HCT116 (cell line): ENCODE data around the gene GABRG2. TPM values are rescaled to one million over a fixed set of nuclear protein-coding genes. Genes with fewer than 3 reads are reported as not detected.

Experiments
- ATAC-seq: fragments of 200-7000 bp; cut with Tn5 transposase; 2 replicates; pipeline ENCODE4 v1.9.1; 2020; ENCODE audit warnings: mild to moderate bottlenecking, moderate library complexity
- BruUV-seq: library from RNA; stranded (reverse); fragments of 400-500 nt; replicated peaks from 2 replicates; lab custom pipeline; 2021; lab: Mats Ljungman, UMichigan
- CTCF ChIA-PET: fragments of 300-600 bp; sonication (Branson Sonifier 250); formaldehyde crosslinking; loops from one replicate; lab custom pipeline; 2021; ENCODE audit warnings: antibody characterized with exemption; lab: Charles Lee
- POLR2A ChIA-PET: fragments of 300-600, 350-600 bp; sonication (Branson Sonifier 250); formaldehyde crosslinking; loops from one replicate; lab custom pipeline; 2021; ENCODE audit warnings: antibody characterized with exemption; lab: Charles Lee
- RAD21 ChIA-PET, 2 experiments: fragments of 300-600 bp; sonication (Branson Sonifier 250); formaldehyde crosslinking; loops; one replicate each; lab custom pipeline; 2023; ENCODE audit warnings: low total read pairs in 2 of 2; ENCODE audit not compliant: uncharacterized antibody in 2 of 2, unreplicated experiment in 2 of 2, low non-redundant PET in 1 of 2; lab: Charles Lee
- DNase-seq: peaks from one replicate; pipeline ENCODE4 v3.0.0-alpha.2; 2010; ENCODE audit warnings: low read depth, low spot score
- H2AFZ ChIP-seq: fragments of 200-600 bp; shearing (Covaris generic), sonication (generic); 2 replicates; pipeline ENCODE4 v1.6.1; 2017; ENCODE audit warnings: low read depth, mixed run types, mixed read lengths, antibody characterized with exemption, low read length; ENCODE audit not compliant: poor library complexity, severe bottlenecking
- H3K27ac ChIP-seq: 2 replicates; pipeline ENCODE4 v1.5.1; 2012; ENCODE audit warnings: low read depth, low read length
- H3K27me3 ChIP-seq: fragments of 200-600 bp; sonication (generic); 2 replicates; pipeline ENCODE4 v1.6.1; 2016; ENCODE audit warnings: mixed run types, low read length, mixed read lengths; ENCODE audit not compliant: insufficient read depth
- H3K36me3 ChIP-seq, 2 experiments: fragments of 200-500 bp in 1 of 2; fragments of 200-600 bp in 1 of 2; sonication (Bioruptor generic) in 1 of 2; sonication (generic) in 1 of 2; 2 replicates each; pipeline versions ENCODE4 v1.5.1 to v1.6.1; 2014 to 2016; ENCODE audit warnings: low read length in 2 of 2, inconsistent platforms in 1 of 2, mixed read lengths in 1 of 2, mixed run types in 1 of 2; ENCODE audit not compliant: insufficient read depth in 2 of 2, control insufficient read depth in 1 of 2
- H3K4me1 ChIP-seq, 2 experiments: fragments of 200-600 bp in 1 of 2; sonication (generic) in 1 of 2; 2 replicates each; pipeline versions ENCODE4 v1.5.1 to v1.6.1; 2012 to 2017; ENCODE audit warnings: low read length in 2 of 2, inconsistent platforms in 1 of 2, mild to moderate bottlenecking in 1 of 2, mixed read lengths in 1 of 2, mixed run types in 1 of 2, moderate library complexity in 1 of 2; ENCODE audit not compliant: insufficient read depth in 2 of 2, control insufficient read depth in 1 of 2
- H3K4me2 ChIP-seq: fragments of 200-600 bp; sonication (generic); 2 replicates; pipeline ENCODE4 v1.6.1; 2017; ENCODE audit warnings: mixed run types, low read length, mixed read lengths
- H3K4me3 ChIP-seq, 2 experiments: fragments of 200-600 bp in 1 of 2; sonication (generic) in 1 of 2; replicated peaks in 1 of 2; 2 replicates each; pipeline ENCODE4 v1.5.1; 2011 to 2016; ENCODE audit warnings: low read length in 2 of 2, control low read depth in 1 of 2, low read depth in 1 of 2, mild to moderate bottlenecking in 1 of 2, mixed read lengths in 1 of 2, mixed run types in 1 of 2
- H3K79me2 ChIP-seq: fragments of 200-600 bp; sonication (generic); 2 replicates; pipeline ENCODE4 v1.6.1; 2017; ENCODE audit warnings: mild to moderate bottlenecking, mixed run types, low read length, moderate library complexity, mixed read lengths; ENCODE audit not compliant: insufficient read depth
- H3K9ac ChIP-seq: fragments of 200-600 bp; sonication (generic); 2 replicates; pipeline ENCODE4 v1.6.1; 2016; ENCODE audit warnings: low read length, mixed read lengths
- H3K9me2 ChIP-seq: fragments of 200-600 bp; sonication (generic), shearing (Covaris generic); 2 replicates; pipeline ENCODE4 v1.6.1; 2017; ENCODE audit warnings: mixed run types, mild to moderate bottlenecking, moderate library complexity; ENCODE audit not compliant: insufficient read depth
- H3K9me3 ChIP-seq, 2 experiments: fragments of 200-500 bp in 1 of 2; fragments of 200-600 bp in 1 of 2; sonication (Bioruptor generic) in 1 of 2; sonication (generic) in 1 of 2; 2 replicates each; pipeline ENCODE4 v1.6.1; 2014 to 2017; ENCODE audit warnings: low read length in 2 of 2, mixed read lengths in 2 of 2, inconsistent platforms in 1 of 2, low read depth in 1 of 2, mild to moderate bottlenecking in 1 of 2, mixed run types in 1 of 2, moderate library complexity in 1 of 2; ENCODE audit not compliant: control insufficient read depth in 1 of 2, insufficient read depth in 1 of 2
- H4K20me1 ChIP-seq: fragments of 200-600 bp; sonication (generic), shearing (Covaris generic); 2 replicates; pipeline ENCODE4 v1.6.1; 2017; ENCODE audit warnings: mixed run types, mild to moderate bottlenecking, moderate library complexity; ENCODE audit not compliant: insufficient read depth
- CBX3 ChIP-seq: IDR thresholded peaks from 2 replicates; pipeline ENCODE4 v1.6.1; 2012; ENCODE audit warnings: low read depth
- EGR1 ChIP-seq: IDR thresholded peaks from 2 replicates; pipeline ENCODE4 v1.6.1; 2012; ENCODE audit warnings: low read depth
- ELF1 ChIP-seq: IDR thresholded peaks from 2 replicates; pipeline ENCODE4 v1.6.1; 2012; ENCODE audit warnings: low read depth, borderline replicate concordance
- SRF ChIP-seq: IDR thresholded peaks from 2 replicates; pipeline ENCODE4 v1.6.1; 2012; ENCODE audit warnings: low read depth
- TCF7L2 ChIP-seq: IDR thresholded peaks from 2 replicates; pipeline ENCODE4 v1.7.0; 2011; ENCODE audit warnings: borderline replicate concordance, inconsistent platforms; ENCODE audit not compliant: insufficient read depth, insufficient read length; ENCODE audit errors: extremely low read depth
- YY1 ChIP-seq: IDR thresholded peaks from 2 replicates; pipeline ENCODE4 v1.6.1; 2011; ENCODE audit warnings: low read length, low read depth, moderate library complexity, mild to moderate bottlenecking; ENCODE audit not compliant: insufficient replicate concordance; ENCODE audit errors: extremely low read depth
- ZNF274 ChIP-seq: fragments of 200-500 bp; sonication (Bioruptor generic); IDR thresholded peaks from 2 replicates; pipeline ENCODE4 v1.6.1; 2014; ENCODE audit warnings: mild to moderate bottlenecking, low read depth, low read length, inconsistent platforms
- intact Hi-C: fragments of 100-400 bp; cut with micrococcal nuclease; formaldehyde crosslinking; loops from 2 replicates; pipeline ENCODE4 v1.10.0; 2022
- total RNA-seq: library from RNA; stranded (reverse); gene quantifications from one replicate; pipeline ENCODE4 v1.2.1, GENCODE V29; 2021; ENCODE audit not compliant: unreplicated experiment
- TF ChIP-seq, protein P1 (sequence below), 3 experiments: fragments of 200-600 bp in 1 of 3; sonication (generic) in 1 of 3; IDR thresholded peaks in 2 of 3; conservative IDR thresholded peaks in 1 of 3; 2 replicates each; pipeline ENCODE4 v1.5.1; 2012 to 2017; ENCODE audit warnings: low read depth in 2 of 3, low read length in 2 of 3, antibody characterized with exemption in 1 of 3, borderline replicate concordance in 1 of 3, control low read depth in 1 of 3, mild to moderate bottlenecking in 1 of 3, mixed read lengths in 1 of 3, mixed run types in 1 of 3, moderate library complexity in 1 of 3; ENCODE audit not compliant: insufficient read depth in 1 of 3

Gene GABRG2
- total RNA-seq, 1 experiment from 2014 or later, result 5.8 TPM

DNA sequence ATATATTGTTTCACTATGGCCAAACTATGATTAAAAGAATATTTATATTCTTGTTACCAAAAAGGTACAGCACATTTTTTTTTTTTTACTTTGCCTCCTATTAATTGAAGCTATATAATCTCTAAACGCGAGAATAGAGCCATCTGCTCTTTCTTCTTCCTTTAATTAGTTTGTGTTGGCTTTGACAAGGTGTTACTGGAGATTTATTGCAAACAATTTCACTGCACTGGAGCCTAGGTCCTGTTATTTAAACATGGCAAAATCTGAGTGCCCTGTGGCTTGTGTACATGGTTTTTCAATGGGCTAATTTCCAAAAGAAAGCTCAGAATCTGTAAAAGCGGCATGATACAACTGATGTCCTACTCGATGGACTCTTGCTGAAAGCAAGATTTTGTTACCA, 40.8 kb upstream of the GABRG2 start:
- Histone ChIP-seq H3K36me3 (no peaks in the 10 kb centered on the region), H2AFZ (no peak overlapping the region), H3K9me2 (no peaks in the 10 kb centered on the region), H3K27ac (no peak overlapping the region), H3K79me2 (no peaks in the 10 kb centered on the region), H3K4me3 (no peak overlapping the region), H3K9ac (no peak overlapping the region), H4K20me1 (no peaks in the 10 kb centered on the region), H3K9me3 (0 out of 4 replicates have a peak, but pooled peaks cover 0 to 3% of the 10 kb centered on the region in 2 experiments), H3K4me2 (no peak overlapping the region), H3K4me1 (no peaks in the 10 kb centered on the region), H3K27me3 (no peaks in the 10 kb centered on the region)
- CTCF ChIA-PET, result no interaction called here
- RAD21 ChIA-PET, result no interaction called here
- no peak for TF ChIP-seq EGR1
- no peak for TF ChIP-seq SRF
- TF ChIP-seq CBX3, result no peak
- no peak for TF ChIP-seq ELF1
- TF ChIP-seq ZNF274, result no peak
- TF ChIP-seq TCF7L2, result no peak
- no peak for TF ChIP-seq YY1
- TF ChIP-seq, protein P1, sequence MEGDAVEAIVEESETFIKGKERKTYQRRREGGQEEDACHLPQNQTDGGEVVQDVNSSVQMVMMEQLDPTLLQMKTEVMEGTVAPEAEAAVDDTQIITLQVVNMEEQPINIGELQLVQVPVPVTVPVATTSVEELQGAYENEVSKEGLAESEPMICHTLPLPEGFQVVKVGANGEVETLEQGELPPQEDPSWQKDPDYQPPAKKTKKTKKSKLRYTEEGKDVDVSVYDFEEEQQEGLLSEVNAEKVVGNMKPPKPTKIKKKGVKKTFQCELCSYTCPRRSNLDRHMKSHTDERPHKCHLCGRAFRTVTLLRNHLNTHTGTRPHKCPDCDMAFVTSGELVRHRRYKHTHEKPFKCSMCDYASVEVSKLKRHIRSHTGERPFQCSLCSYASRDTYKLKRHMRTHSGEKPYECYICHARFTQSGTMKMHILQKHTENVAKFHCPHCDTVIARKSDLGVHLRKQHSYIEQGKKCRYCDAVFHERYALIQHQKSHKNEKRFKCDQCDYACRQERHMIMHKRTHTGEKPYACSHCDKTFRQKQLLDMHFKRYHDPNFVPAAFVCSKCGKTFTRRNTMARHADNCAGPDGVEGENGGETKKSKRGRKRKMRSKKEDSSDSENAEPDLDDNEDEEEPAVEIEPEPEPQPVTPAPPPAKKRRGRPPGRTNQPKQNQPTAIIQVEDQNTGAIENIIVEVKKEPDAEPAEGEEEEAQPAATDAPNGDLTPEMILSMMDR (IDR thresholded peaks at IDR 0.05 in 2 of 3, conservative IDR thresholded peaks at IDR 0.05 in 1 of 3; ENCODE audit: borderline replicate concordance in 1 of 3, insufficient read depth in 1 of 3, low read depth in 2 of 3, low read length in 2 of 3), result no peak
- POLR2A ChIA-PET, result no interaction called here
- ATAC-seq, result no peak
- intact Hi-C loops, result no loop called here
- no peak for DNase-seq
- BruUV-seq, result no TSS peak

DNA sequence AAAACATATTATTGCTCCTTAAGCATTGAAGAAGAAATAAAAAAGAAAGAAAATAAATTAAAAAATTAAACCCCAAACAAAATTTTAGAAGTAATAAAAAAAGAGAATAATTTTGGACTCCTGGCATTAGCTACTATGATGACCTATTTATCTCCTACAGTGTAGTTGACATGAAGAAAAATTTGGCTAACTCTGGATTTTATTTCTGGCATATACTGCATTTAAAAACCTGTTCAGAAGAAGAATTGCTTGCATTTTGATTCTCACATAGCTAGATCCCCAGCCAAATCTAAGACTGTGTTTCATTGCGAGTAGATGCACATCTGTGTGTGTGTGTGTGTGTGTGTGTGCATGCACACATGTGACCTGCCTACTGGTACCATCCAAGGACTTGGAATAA, 30.1 kb upstream of the GABRG2 start:
- H3K4me1 ChIP-seq, result no peaks in the 10 kb centered on the region
- H3K27ac ChIP-seq, result no peak overlapping the region
- no peaks in the 10 kb centered on the region for H3K9me2 ChIP-seq
- no peak overlapping the region; a peak in 2 of 4 replicates for H3K4me3 ChIP-seq
- H3K4me2 ChIP-seq, result peak overlapping the region; percentile 43; the same call in 1 of the 2 replicates
- ChIA-PET RAD21 (no interaction called here), POLR2A (no interaction called here), CTCF (no interaction called here)
- no peaks in the 10 kb centered on the region for H4K20me1 ChIP-seq
- H3K27me3 ChIP-seq, result no peaks in the 10 kb centered on the region
- intact Hi-C loops, result no loop called here
- H3K36me3 ChIP-seq, result no peaks in the 10 kb centered on the region
- TF ChIP-seq ELF1 (no peak), TCF7L2 (no peak), YY1 (no peak)
- H2AFZ ChIP-seq, result no peak overlapping the region
- DNase-seq (no peak), ATAC-seq (no peak)
- BruUV-seq, result no TSS peak
- H3K9me3 ChIP-seq, result peaks cover 0 to 4% of the 10 kb centered on the region in 2 experiments; a peak in 1 of 4 replicates
- no peak overlapping the region for H3K9ac ChIP-seq
- H3K79me2 ChIP-seq, result no peaks in the 10 kb centered on the region
